GM23338 (cell line): ENCODE measurements around the gene TRDMT1. TPM values are rescaled to one million over a fixed set of nuclear protein-coding genes. Genes with fewer than 3 reads are reported as not detected.

Experiments
- ATAC-seq: fragments of 200-7000 bp; cut with Tn5 transposase; 3 replicates; pipeline ENCODE4 v1.9.1; 2020
- DNase-seq: peaks from one replicate; pipeline ENCODE4 v3.0.0-alpha.2; 2015; ENCODE audit warnings: low spot score
- H2AFZ ChIP-seq: fragments of 200-600 bp; sonication (generic); 2 replicates; pipeline ENCODE4 v1.8.0; 2016; ENCODE audit warnings: antibody characterized with exemption, mild to moderate bottlenecking, moderate library complexity
- H3F3A ChIP-seq: fragments of 200-600 bp; sonication (generic); replicated peaks from 2 replicates; pipeline ENCODE4 v1.8.0; 2017; ENCODE audit warnings: antibody characterized with exemption, mixed run types, low read depth
- H3K27ac ChIP-seq: fragments of 200-600 bp; sonication (generic); 2 replicates; pipeline ENCODE4 v1.6.1; 2016; ENCODE audit warnings: low read depth
- H3K27me3 ChIP-seq: fragments of 200-600 bp; sonication (generic); 2 replicates; pipeline ENCODE4 v1.8.0; 2016; ENCODE audit warnings: mild to moderate bottlenecking, mixed run types, moderate library complexity; ENCODE audit not compliant: insufficient read depth
- H3K36me3 ChIP-seq: fragments of 200-600 bp; sonication (generic); 2 replicates; pipeline ENCODE4 v1.8.0; 2016; ENCODE audit warnings: mild to moderate bottlenecking; ENCODE audit not compliant: insufficient read depth
- H3K4me1 ChIP-seq: fragments of 200-600 bp; sonication (generic); 2 replicates; pipeline ENCODE4 v1.8.0; 2016; ENCODE audit warnings: mild to moderate bottlenecking, moderate library complexity; ENCODE audit not compliant: insufficient read depth
- H3K4me2 ChIP-seq: fragments of 200-600 bp; sonication (generic); 2 replicates; pipeline ENCODE4 v1.7.1; 2017; ENCODE audit warnings: mixed run types
- H3K4me3 ChIP-seq: fragments of 200-600 bp; sonication (generic); 2 replicates; pipeline ENCODE4 v1.6.1; 2016; ENCODE audit warnings: mixed run types
- H3K79me2 ChIP-seq: fragments of 200-600 bp; sonication (generic); replicated peaks from 2 replicates; pipeline ENCODE4 v1.8.0; 2017; ENCODE audit warnings: mild to moderate bottlenecking; ENCODE audit not compliant: insufficient read depth
- H3K9me2 ChIP-seq: fragments of 200-600 bp; sonication (generic); 2 replicates; pipeline ENCODE4 v1.8.0; 2017; ENCODE audit not compliant: insufficient read depth
- H4K20me1 ChIP-seq: fragments of 200-600 bp; sonication (generic); replicated peaks from 2 replicates; pipeline ENCODE4 v1.8.0; 2017; ENCODE audit warnings: mild to moderate bottlenecking; ENCODE audit not compliant: insufficient read depth
- H3K27ac Mint-ChIP-seq: 2 replicates; pipeline ENCODE4 v1.8.0; 2020; ENCODE audit warnings: inconsistent platforms, mild to moderate bottlenecking, moderate library complexity, mixed read lengths
- H3K27me3 Mint-ChIP-seq: 3 replicates; pipeline ENCODE4 v1.8.0; 2022; ENCODE audit warnings: low read depth, mild to moderate bottlenecking, moderate library complexity, mixed read lengths, inconsistent platforms; ENCODE audit not compliant: insufficient read depth, poor library complexity
- H3K36me3 Mint-ChIP-seq: 3 replicates; pipeline ENCODE4 v1.8.0; 2021; ENCODE audit warnings: low read depth, mild to moderate bottlenecking, inconsistent platforms, moderate library complexity, mixed read lengths
- H3K4me1 Mint-ChIP-seq: 3 replicates; pipeline ENCODE4 v1.8.0; 2020; ENCODE audit warnings: mild to moderate bottlenecking, inconsistent platforms, mixed read lengths
- H3K4me3 Mint-ChIP-seq: 3 replicates; pipeline ENCODE4 v1.8.0; 2021; ENCODE audit warnings: moderate library complexity, mild to moderate bottlenecking, inconsistent platforms, mixed read lengths
- H3K9me3 Mint-ChIP-seq: 3 replicates; pipeline ENCODE4 v1.8.0; 2020; ENCODE audit warnings: moderate library complexity, mild to moderate bottlenecking, inconsistent platforms, mixed read lengths
- CREB1 ChIP-seq: fragments of 250-450 bp; sonication (Bioruptor Pico); IDR thresholded peaks from 2 replicates; pipeline ENCODE4 v1.5.0; 2020; ENCODE audit warnings: low read depth, mild to moderate bottlenecking, moderate library complexity
- EZH2phosphoT487 ChIP-seq: fragments of 200-600 bp; sonication (generic); IDR thresholded peaks from one replicate; pipeline ENCODE4 v1.8.1; 2018; ENCODE audit warnings: antibody characterized with exemption; ENCODE audit not compliant: unreplicated experiment
- JUNB ChIP-seq: IDR thresholded peaks from one replicate; pipeline ENCODE4 v1.6.1; 2016; ENCODE audit warnings: antibody characterized with exemption; ENCODE audit not compliant: unreplicated experiment
- NANOG ChIP-seq: IDR thresholded peaks from 2 replicates; pipeline ENCODE4 v1.6.1; 2016; ENCODE audit warnings: antibody characterized with exemption, borderline replicate concordance
- ZNF114 ChIP-seq: fragments of 250-450 bp; sonication (Bioruptor Pico); IDR thresholded peaks from 2 replicates; pipeline ENCODE4 v1.5.0; 2020; ENCODE audit warnings: mild to moderate bottlenecking, moderate library complexity
- ZNF331 ChIP-seq: fragments of 250-450 bp; sonication (Bioruptor Pico); IDR thresholded peaks from 2 replicates; pipeline ENCODE4 v1.5.0; 2020; ENCODE audit warnings: low read depth, mild to moderate bottlenecking, moderate library complexity
- polyA plus RNA-seq: library from polyadenylated mRNA; unstranded; fragments of >200 nt; fragmentation: Nextera tagmentation; extraction: Ambion mirVana; gene quantifications from 2 replicates; pipeline ENCODE4 v1.2.1, GENCODE V29; 2016
- total RNA-seq: library from RNA; depleted of rRNA; stranded (reverse); fragments of >200 nt; shearing (Covaris generic); gene quantifications from 2 replicates; pipeline ENCODE4 v1.2.3, GENCODE V29; 2014
- TF ChIP-seq, protein P1 (sequence below): IDR thresholded peaks from 2 replicates; pipeline ENCODE4 v1.6.1; 2016; ENCODE audit warnings: antibody characterized with exemption
- TF ChIP-seq, protein P2 (sequence below), 2 experiments: fragments of 200-600 bp in 1 of 2; sonication (generic) in 1 of 2; conservative IDR thresholded peaks; 2 replicates each; pipeline versions ENCODE4 v1.5.1 to v1.6.1; 2016 to 2017; ENCODE audit warnings: antibody characterized with exemption in 2 of 2, low read depth in 2 of 2, mild to moderate bottlenecking in 2 of 2, moderate library complexity in 1 of 2

TRDMT1 gene
- total and polyA plus RNA-seq, 2 experiments from 2014 or later, result 16.0 to 37.7 TPM

DNA sequence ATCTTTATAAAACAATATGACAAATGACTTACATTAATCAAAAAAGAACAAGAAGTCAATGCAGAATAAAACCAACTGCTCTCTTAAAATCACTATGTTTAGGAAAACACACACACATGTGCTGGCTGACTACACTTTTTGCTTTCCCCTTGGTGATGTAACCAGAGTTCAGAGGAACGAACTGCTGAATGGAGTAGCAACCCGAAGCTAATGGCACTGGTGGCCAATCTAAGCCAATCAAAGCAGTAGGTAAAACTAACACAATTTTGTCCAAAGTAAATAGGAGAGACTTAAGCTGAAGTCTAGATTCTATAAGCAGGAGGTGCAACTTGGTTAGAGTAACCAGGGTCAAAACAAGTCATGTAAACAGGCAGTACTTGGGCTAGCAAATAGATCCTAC, 38.6 kb downstream of the TRDMT1 start (continued):
- TF ChIP-seq, protein P1, sequence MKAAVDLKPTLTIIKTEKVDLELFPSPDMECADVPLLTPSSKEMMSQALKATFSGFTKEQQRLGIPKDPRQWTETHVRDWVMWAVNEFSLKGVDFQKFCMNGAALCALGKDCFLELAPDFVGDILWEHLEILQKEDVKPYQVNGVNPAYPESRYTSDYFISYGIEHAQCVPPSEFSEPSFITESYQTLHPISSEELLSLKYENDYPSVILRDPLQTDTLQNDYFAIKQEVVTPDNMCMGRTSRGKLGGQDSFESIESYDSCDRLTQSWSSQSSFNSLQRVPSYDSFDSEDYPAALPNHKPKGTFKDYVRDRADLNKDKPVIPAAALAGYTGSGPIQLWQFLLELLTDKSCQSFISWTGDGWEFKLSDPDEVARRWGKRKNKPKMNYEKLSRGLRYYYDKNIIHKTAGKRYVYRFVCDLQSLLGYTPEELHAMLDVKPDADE, result no peak
- TF ChIP-seq CREB1 (CRISPR knock-in tag), result no peak
- TF ChIP-seq ZNF331 (CRISPR knock-in tag), result no peak
- no peak for TF ChIP-seq EZH2phosphoT487

DNA sequence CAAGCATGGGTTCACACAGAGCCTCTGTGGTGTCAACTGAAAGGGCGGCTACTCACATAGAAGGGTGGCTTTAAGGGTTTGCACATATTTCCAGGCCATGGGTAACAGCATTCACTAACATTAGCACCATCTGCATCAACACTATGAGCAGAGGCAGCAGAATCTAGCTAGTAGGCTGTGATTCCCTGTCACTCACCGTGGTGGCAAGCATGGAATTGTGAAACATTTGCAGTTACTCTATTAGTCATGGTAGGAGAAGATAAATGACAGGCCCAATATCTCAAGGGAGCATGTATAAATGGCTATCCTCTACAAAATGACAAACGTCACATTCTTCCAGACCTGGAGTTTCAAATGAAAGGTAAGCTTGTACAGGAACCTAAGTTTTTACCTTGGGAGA, 39.7 kb downstream of the TRDMT1 start:
- Mint-ChIP-seq H3K27me3 (no peaks in the 10 kb centered on the region), H3K4me1 (no peaks in the 10 kb centered on the region), H3K27ac (no peak overlapping the region), H3K4me3 (no peak overlapping the region), H3K9me3 (peaks cover 2% of the 10 kb centered on the region; the same call in 1 of the 3 replicates), H3K36me3 (peaks cover 3% of the 10 kb centered on the region; the same call in 1 of the 3 replicates)
- H3K36me3 ChIP-seq, result no peaks in the 10 kb centered on the region
- no peak overlapping the region for H3K27ac ChIP-seq
- H3K9me2 ChIP-seq, result no peaks in the 10 kb centered on the region
- no peak overlapping the region for H3K4me3 ChIP-seq
- no peaks in the 10 kb centered on the region for H3K79me2 ChIP-seq
- DNase-seq, result no peak
- H2AFZ ChIP-seq, result no peak overlapping the region
- no peak for ATAC-seq
- no peak for TF ChIP-seq CREB1 (CRISPR knock-in tag)
- H3F3A ChIP-seq, result no peaks in the 10 kb centered on the region
- no peaks in the 10 kb centered on the region for H4K20me1 ChIP-seq
- no peaks in the 10 kb centered on the region for H3K4me1 ChIP-seq
- H3K27me3 ChIP-seq, result no peaks in the 10 kb centered on the region
- H3K4me2 ChIP-seq, result no peak overlapping the region

DNA sequence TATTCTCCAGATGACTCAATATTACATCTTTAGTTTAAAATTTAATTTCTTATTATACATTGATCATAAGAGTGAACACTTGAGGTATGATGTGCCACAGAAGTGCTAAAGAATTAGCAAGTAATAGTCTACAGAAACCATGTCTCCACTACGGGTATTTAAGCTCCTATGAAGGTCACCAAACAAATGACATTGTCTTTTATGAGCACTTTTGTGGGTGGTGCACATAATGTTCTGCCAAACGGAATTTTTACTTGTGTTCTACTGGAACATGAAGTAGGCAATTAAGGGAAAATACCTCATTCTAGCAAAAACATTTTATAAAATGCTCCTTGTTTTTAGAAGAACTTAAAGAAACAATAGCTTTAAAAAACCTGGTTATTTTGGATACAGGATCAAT, 44.4 kb downstream of the TRDMT1 start:
- no peak for DNase-seq
- Mint-ChIP-seq H3K4me3 (no peak overlapping the region), H3K9me3 (no peaks in the 10 kb centered on the region), H3K27me3 (no peaks in the 10 kb centered on the region), H3K4me1 (no peaks in the 10 kb centered on the region), H3K36me3 (no peaks in the 10 kb centered on the region), H3K27ac (no peak overlapping the region)
- no peak overlapping the region for H3K4me3 ChIP-seq
- H2AFZ ChIP-seq, result no peak overlapping the region
- no peak overlapping the region for H3K27ac ChIP-seq
- TF ChIP-seq JUNB (no peak), ZNF114 (CRISPR knock-in tag) (no peak), NANOG (no peak)
- TF ChIP-seq, protein P2, sequence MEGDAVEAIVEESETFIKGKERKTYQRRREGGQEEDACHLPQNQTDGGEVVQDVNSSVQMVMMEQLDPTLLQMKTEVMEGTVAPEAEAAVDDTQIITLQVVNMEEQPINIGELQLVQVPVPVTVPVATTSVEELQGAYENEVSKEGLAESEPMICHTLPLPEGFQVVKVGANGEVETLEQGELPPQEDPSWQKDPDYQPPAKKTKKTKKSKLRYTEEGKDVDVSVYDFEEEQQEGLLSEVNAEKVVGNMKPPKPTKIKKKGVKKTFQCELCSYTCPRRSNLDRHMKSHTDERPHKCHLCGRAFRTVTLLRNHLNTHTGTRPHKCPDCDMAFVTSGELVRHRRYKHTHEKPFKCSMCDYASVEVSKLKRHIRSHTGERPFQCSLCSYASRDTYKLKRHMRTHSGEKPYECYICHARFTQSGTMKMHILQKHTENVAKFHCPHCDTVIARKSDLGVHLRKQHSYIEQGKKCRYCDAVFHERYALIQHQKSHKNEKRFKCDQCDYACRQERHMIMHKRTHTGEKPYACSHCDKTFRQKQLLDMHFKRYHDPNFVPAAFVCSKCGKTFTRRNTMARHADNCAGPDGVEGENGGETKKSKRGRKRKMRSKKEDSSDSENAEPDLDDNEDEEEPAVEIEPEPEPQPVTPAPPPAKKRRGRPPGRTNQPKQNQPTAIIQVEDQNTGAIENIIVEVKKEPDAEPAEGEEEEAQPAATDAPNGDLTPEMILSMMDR (conservative IDR thresholded peaks at IDR 0.05; ENCODE audit: low read depth in 2 of 2), result no peak
- no peaks in the 10 kb centered on the region for H3K9me2 ChIP-seq
- no peak overlapping the region for H3K4me2 ChIP-seq
- ATAC-seq, result no peak
- no peaks in the 10 kb centered on the region for H3K36me3 ChIP-seq
- H4K20me1 ChIP-seq, result no peaks in the 10 kb centered on the region
- no peaks in the 10 kb centered on the region for H3K79me2 ChIP-seq
- no peaks in the 10 kb centered on the region for H3K27me3 ChIP-seq
- no peaks in the 10 kb centered on the region for H3K4me1 ChIP-seq
- H3F3A ChIP-seq, result no peaks in the 10 kb centered on the region
